Measurements from ENCODE around the gene AMHR2. TPM values are rescaled to one million over a fixed set of nuclear protein-coding genes. Genes with fewer than 3 reads are reported as not detected.

The AMHR2 gene
- total RNA-seq, 1 donor from 2014 or later, result not detected

GRCh38 chr12:53453953-53454640 is 30.4 kb downstream of the AMHR2 start:
- no peak for ATAC-seq

DNA sequence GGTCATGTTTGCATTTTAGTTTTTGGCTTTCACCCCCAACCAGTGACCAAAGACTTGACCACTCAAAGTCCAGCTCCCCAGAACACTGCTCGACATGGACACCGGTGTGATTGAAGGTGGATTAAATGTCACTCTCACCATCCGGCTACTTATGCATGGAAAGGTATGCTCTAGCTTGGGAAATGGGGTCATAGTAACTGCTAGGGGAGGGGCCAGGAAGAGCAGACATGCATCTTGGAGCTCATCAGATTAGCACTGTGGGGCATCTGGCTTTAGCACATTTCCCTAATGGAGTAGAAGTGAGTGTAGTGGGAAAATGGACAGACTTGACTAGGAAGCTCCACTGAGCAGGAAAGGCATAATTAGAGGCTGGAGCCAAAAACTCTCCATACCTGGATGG is 31.1 kb downstream of the AMHR2 start:
- no peak for ATAC-seq

DNA sequence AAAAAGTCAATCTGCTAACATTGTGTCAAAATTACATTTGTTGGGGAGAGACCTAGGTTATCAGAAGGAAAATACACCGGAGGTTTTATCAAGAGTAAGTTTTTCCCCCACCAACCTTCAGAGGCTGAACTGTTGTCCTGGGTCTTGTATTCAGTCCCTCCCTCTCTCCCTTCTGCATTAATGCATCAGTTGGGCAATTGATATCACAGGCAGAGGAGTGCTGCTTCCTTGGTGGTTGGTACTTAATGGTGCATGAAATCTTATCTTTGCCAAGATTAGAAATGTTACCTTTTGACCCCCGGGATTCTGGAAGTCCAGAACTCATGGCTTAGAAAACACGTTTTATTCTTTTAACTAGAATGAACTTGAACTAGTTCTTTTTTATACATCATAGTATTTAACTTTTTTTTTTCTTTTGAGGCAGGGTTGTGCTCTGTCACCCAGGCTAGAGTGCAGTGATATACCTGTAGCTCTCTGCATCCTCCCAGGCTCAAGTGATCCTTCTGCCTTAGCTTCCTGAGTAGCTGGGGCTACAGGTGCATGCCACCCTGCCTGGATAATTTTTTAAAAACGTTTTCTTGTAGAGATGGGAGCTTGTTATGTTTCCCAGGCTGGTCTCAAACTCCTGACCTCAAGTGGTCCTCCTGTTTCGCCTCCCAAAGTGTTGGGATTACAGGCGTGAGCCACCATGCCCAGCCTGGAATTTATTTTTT is 33.2 kb downstream of the AMHR2 start:
- ATAC-seq, result no peak

GRCh38 chr12:53459097-53459496 is 35.4 kb downstream of the AMHR2 start:
- ATAC-seq, result no peak

DNA sequence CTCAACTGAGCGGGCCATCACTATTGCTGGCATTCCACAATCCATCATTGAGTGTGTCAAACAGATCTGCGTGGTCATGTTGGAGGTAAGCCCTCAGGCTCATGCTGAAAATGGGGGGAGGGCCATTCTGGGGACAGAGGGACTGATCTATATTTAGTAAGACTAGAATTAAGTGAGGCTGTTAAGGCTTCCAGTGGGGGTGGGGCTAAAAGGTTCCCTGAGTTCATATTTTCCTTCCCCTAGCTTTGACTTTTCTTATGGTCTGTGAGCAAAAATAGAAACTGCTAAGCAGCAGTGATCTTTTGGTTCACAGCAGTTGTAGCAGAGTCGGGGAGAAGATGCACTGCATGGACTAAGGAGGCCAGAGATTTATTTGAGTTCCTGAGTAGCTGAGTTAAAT is 37.4 kb downstream of the AMHR2 start:
- no peak for ATAC-seq

- no peak for ATAC-seq
Observed at GRCh38 chr12:53461591-53461990, 37.9 kb downstream of the AMHR2 start.

DNA sequence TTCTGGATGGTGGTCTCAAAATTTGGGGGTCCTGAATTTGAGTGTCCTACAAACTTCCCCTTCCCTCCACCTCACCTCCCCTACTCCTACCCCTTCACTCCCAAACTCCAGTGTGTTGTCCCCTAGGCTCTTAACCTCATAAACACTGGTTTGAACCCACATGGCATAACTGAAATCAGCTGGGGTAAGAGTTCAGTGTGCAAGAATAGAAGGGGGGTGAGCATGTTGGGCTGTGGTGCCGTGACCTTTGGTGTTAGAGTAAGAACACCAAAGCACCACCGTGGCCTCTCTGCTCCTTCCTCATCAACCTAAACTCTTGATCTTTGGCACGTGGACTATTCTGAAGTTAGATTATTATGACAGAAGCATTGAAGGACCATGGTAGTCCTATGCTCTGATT is 39.3 kb downstream of the AMHR2 start:
- no peak for ATAC-seq

- ATAC-seq, result peak; percentile 24
Observed at GRCh38 chr12:53463802-53464560, 40.3 kb downstream of the AMHR2 start.

- ATAC-seq, result no peak
Observed at GRCh38 chr12:53464685-53465418, 41.2 kb downstream of the AMHR2 start.

- ATAC-seq, result no peak
Observed at GRCh38 chr12:53465679-53466078, 42.0 kb downstream of the AMHR2 start.

- peak; percentile 63 for ATAC-seq
Observed at GRCh38 chr12:53466640-53467039, 43.0 kb downstream of the AMHR2 start.

- ATAC-seq, result no peak
Observed at GRCh38 chr12:53467082-53467481, 43.4 kb downstream of the AMHR2 start.

DNA sequence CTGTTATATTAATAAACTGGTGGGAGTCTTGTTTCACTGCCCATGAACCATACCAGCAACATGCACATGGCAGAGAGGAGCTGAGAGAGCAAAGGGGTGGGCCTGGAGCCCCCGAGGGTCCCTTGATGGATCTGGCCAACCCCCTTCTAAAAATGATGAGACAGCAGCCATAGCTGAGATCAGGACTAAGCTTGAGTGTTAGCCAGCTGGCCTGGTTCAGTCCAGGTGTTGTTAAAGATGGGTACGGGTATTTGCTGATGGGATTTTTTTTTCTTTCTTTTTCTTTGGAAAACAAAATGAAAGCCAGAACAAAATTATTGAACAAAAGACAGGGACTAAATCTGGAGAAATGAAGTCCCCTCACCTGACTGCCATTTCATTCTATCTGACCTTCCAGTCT is 44.2 kb downstream of the AMHR2 start:
- ATAC-seq, result no peak

- no peak for ATAC-seq
Observed at GRCh38 chr12:53468282-53468681, 44.6 kb downstream of the AMHR2 start.

DNA sequence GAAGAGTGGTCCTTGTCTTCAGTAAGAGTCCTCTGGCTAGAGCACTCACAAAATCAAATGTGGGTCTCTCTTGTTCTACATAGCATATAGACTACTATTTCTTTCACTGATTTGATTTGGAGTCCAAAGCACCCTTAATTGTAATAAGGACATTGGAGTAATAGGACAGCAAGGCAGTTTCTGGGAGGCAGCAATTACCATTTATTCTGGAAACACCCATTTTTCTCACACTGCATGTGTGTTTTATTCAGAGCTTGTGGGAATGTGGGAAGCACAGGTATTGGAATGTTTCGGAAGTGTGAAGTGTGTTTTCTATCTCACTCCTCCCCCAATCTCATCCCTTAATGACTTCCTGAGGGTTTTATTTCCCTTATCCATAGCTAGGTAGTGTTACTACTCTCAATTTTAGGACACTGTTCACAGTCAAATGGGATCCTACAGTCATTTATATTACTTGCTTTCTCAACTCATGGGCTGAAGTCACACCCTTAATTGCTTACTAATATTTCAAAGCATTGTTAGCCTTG is 48.5 kb downstream of the AMHR2 start:
- ATAC-seq, result no peak

- ATAC-seq, result no peak
Observed at GRCh38 chr12:53474077-53474476, 50.4 kb downstream of the AMHR2 start.

- ATAC-seq, result no peak
Observed at GRCh38 chr12:53474819-53475218, 51.2 kb downstream of the AMHR2 start.

GRCh38 chr12:53476769-53477209 is 53.1 kb downstream of the AMHR2 start:
- ATAC-seq, result no peak

DNA sequence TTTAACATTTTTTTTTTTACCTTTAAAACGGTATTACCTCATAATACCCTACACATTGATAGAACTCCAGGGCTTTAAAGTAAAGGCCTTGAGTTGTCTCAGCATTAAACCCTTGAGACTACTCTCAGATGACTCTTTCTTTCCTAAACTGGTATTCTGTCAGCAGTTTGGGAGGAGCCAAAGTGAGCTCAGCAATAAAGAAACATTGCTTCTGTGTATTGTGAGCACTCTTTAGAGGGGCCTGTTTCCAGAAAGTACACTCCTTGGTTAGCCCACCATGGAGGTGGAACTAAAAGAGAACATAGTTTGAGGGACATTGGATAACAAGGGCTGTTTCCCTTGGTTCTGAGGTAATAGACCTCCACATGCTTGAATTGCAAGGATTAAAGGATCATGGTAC is 55.2 kb downstream of the AMHR2 start:
- ATAC-seq, result no peak

GRCh38 chr12:53479331-53479730 is 55.7 kb downstream of the AMHR2 start:
- no peak for ATAC-seq

GRCh38 chr12:53480491-53481442 is 57.1 kb downstream of the AMHR2 start:
- ATAC-seq, result no peak
